RKO (cell line): ENCODE measurements around the gene ZFP3.
"Not testable (repeated sequence)": the region's sequence is repeated elsewhere in the genome, so short reads cannot be mapped to it uniquely, and the experiment has no call there.

Experiments used
- DNase-seq: peaks from one replicate; pipeline ENCODE4 v3.0.0-alpha.2; 2016; ENCODE audit warnings: low spot score

ZFP3 gene

GRCh38 chr17:5078106-5079028 is at the start of gene ZFP3:
Gene ZFP3 (plus strand): TSS chr17:5078467. CDS start chr17:5091505, 13,038 bp downstream.
- DNase-seq = no peak

- not testable (repeated sequence) for DNase-seq
Measured at GRCh38 chr17:5030168-5030567, 48.1 kb upstream of the ZFP3 start.

GRCh38 chr17:5031365-5032082 is 46.7 kb upstream of the ZFP3 start:
- DNase-seq = peak; percentile 84

GRCh38 chr17:5032865-5033264 is 45.4 kb upstream of the ZFP3 start:
- DNase-seq = no peak

- DNase-seq = no peak
Measured at GRCh38 chr17:5033352-5034015, 44.8 kb upstream of the ZFP3 start.

- DNase-seq = no peak
Measured at GRCh38 chr17:5034063-5034462, 44.2 kb upstream of the ZFP3 start.

GRCh38 chr17:5034651-5035050 is 43.6 kb upstream of the ZFP3 start:
- DNase-seq = no peak

- no peak for DNase-seq
Measured at GRCh38 chr17:5035315-5035714, 43.0 kb upstream of the ZFP3 start, which contains the start of gene SLC52A1. Gene SLC52A1 (minus strand): TSS chr17:5035426. CDS start chr17:5034606, 820 bp downstream.

- DNase-seq = no peak
Measured at GRCh38 chr17:5042157-5043022, 35.9 kb upstream of the ZFP3 start.

GRCh38 chr17:5043524-5043923 is 34.7 kb upstream of the ZFP3 start:
- DNase-seq = no peak

- DNase-seq = no peak
Measured at GRCh38 chr17:5044630-5045029, 33.6 kb upstream of the ZFP3 start.

GRCh38 chr17:5045496-5045895 is 32.8 kb upstream of the ZFP3 start:
- DNase-seq = no peak

GRCh38 chr17:5047446-5047845 is 30.8 kb upstream of the ZFP3 start:
- DNase-seq = no peak

- no peak for DNase-seq
Measured at GRCh38 chr17:5049314-5049841, 28.9 kb upstream of the ZFP3 start.

- no peak for DNase-seq
Measured at GRCh38 chr17:5050278-5050677, 28.0 kb upstream of the ZFP3 start.

- no peak for DNase-seq
Measured at GRCh38 chr17:5055543-5055942, 22.7 kb upstream of the ZFP3 start.

- DNase-seq = no peak
Measured at GRCh38 chr17:5065227-5065744, 13.0 kb upstream of the ZFP3 start.

- no peak for DNase-seq
Measured at GRCh38 chr17:5068236-5068635, 10.0 kb upstream of the ZFP3 start.

- DNase-seq = no peak
Measured at GRCh38 chr17:5069724-5070123, 8.5 kb upstream of the ZFP3 start.

GRCh38 chr17:5075472-5075871 is 2.8 kb upstream of the ZFP3 start:
- not testable (repeated sequence) for DNase-seq

GRCh38 chr17:5077275-5077674 is 992 bp upstream of the ZFP3 start:
- DNase-seq = not testable (repeated sequence)
